GM11168 (cell line): ENCODE results near the gene ZNF438.

Experiments used
- in situ Hi-C: fragments of 300-500 bp; cut with MboI; formaldehyde crosslinking; loops from one replicate; pipeline ENCODE4 v1.12.0; 2022; ENCODE audit warnings: low sequenced_read_pairs; ENCODE audit not compliant: unreplicated experiment

ZNF438 gene

DNA sequence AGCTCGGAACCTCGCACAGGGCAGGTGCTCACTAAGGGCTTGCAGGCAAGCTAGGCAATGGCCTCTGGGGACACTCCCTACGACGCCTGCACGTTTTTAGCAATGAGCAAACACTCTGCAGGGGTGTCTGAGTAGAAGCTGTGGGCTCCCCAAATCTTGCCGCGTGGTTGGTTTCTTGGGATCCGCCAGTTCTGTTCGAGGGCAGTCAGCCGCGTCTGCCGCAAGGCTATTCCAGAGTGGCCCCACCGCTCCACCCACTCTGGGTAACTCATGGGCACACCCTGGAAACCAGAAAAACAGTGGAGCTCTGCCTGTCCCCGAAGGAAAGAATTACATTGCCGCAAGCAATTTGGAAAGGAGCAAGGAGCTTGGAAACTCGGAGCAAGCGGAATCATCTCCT is 212.8 kb downstream of the ZNF438 start:
- in situ Hi-C loops, result no loop called here

DNA sequence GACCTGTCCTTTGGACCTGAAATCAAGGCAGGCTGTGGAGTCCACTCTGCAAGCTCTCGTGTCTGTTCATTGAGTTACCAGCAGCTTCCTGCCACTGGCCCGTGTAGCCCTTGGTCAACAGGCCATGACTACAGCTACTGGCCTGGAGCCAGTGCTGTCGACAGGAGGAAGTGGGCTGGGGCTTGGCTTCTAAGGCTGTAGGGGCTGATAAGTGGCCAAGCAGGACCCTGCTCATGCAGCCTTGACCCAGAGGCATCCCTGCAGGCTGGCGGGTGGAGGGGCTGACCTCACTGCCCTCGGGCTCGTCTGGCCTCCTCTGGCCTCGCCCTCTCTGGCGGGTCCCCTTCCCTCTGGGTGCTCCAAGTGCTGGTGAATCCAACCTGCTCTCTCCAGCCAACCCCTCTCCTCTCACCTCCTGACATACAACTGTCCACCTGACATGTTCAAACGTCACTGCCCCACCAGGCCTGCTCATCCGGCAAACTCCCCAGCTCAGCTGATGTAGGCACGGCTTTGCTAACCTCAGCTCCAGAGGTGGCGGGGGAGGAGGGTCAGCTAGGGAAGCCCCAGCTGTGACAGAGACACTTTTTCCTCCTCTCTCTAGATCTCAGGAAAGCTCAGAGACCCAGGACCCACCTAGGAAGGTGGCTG is 213.5 kb downstream of the ZNF438 start:
- in situ Hi-C loops, result no loop called here

DNA sequence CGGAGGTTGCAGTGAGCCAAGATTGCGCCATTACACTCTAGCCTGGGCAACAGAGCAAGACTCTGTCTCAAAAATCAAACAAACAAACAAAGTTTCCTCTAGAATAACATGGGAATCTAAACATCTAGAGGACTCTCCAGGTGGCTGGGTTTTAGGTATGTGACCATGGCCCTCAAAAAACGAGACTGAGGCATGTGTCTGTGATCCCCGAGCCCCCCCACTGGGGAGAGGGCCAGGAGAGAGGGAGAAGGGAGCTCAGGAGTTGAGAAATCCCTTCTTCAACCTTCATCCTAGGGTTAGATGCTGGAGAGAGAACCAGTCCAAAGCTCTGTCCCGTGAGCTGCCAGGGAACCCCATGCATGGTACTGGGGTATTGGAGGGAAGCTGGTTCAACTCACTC is 214.1 kb downstream of the ZNF438 start:
- in situ Hi-C loops, result no loop called here

DNA sequence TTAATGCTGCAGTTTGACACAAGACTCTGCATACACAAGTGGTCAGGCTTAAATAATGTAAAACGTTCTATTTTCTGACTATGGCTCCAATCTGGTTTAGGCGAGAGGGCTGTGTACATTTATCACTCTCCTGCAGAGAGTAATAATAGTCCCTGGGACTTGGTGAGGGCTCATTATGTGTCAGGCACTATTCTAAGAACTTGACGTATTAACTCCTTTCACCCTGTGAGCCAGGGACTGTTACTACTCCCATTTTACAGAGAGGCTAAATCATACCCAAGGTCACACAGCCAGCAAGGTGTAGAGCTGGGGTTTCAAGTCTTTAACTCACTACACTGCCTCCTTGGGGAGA is 214.9 kb downstream of the ZNF438 start:
- in situ Hi-C loops, result no loop called here

DNA sequence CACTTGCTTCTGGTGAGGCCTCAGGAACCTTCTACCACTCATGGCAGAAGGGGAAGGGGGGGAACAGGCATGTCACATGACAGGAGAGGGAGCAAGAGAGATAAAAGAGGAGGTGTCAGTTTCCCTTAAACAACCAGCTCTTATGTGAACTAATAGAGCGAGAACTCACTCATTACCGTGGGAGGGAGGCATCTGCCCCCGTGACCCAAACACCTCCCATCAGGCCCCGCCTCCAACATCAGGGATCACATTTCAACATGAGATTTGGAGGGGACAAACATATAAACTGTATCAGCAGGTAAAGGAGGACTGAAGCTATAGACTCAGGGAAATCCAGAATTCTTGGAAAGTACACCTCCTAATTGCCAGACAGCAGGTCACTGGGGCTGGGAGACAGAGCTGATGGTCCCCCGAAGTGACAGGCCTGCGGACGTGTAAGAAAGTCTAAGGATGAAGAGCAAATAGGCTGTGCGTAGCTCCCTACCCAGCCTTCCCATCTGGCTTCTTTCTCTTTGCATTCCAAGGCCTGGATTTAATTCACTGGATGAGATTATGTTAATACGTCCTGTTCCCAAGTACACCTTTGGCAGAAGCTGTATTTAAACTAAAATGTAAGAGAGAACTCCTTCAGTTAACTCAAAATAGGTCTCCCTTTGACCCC is 215.4 kb downstream of the ZNF438 start:
- in situ Hi-C loops, result no loop called here

GRCh38 chr10:30813872-30814481 is 217.7 kb downstream of the ZNF438 start:
- in situ Hi-C loops, result no loop called here

DNA sequence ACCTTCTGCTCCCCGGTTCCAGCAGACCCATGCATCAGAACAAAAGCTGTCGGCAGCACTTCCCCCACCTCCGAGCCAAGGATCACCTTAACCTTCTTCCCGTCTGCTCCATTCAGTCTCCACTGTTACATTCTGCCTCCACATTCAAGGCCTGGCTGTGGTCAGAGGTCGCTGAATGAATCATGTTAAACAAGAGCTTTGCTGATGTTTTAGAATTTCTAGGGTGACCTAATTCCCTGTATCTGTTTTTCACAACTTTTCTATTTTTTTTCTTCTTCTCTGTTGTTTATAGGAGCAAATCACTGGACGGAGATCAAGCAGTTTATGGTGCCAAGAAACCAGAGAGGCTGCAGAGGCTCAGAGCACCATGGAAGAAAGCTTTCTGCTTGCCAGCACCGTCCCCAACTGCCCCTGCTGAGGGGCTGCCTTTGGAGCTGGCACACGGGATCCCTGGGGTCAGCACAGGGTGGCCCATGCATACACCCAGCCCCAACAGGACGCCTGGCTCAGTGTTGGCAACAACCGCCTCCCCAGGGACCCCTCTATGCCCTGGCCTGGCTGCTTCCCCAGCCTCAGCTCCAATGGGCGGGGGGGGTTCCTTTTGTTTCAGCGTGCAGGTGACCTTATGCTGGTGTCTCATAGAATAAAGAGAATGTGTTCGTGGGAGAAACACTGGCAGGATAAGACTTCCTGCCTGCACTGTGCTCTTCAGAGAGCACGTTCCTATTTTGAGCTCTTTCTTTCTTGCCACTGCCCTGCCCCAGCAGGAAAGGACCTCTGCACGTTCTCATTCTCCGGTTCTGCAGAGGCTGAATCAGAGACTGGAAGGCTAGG is 219.4 kb downstream of the ZNF438 start:
- in situ Hi-C loops, result no loop called here

GRCh38 chr10:30811276-30812017 is 220.2 kb downstream of the ZNF438 start:
- in situ Hi-C loops, result no loop called here

- in situ Hi-C loops, result no loop called here
Measured at GRCh38 chr10:30810416-30810815, 221.2 kb downstream of the ZNF438 start.

- in situ Hi-C loops, result no loop called here
Measured at GRCh38 chr10:30806850-30807249, 224.8 kb downstream of the ZNF438 start.

DNA sequence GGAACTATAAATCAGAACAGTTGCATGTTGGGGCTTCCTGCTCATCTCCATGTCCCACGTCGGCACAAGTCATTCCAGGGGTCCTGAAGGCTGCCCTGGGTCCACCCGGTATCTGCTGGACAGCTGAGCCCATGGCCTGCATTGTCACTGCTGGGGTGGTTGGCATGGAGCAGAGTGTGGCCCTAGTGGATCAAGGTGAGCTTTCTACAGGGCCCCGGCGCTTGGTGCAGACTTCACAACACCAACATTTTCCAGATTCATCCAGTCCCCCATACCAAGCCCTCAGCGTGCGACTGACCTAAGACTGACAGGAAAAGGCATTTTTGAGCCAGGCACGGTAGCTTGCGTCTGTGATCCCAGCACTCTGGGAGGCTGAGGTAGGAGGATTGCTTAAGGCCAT is 226.6 kb downstream of the ZNF438 start:
- in situ Hi-C loops, result no loop called here

DNA sequence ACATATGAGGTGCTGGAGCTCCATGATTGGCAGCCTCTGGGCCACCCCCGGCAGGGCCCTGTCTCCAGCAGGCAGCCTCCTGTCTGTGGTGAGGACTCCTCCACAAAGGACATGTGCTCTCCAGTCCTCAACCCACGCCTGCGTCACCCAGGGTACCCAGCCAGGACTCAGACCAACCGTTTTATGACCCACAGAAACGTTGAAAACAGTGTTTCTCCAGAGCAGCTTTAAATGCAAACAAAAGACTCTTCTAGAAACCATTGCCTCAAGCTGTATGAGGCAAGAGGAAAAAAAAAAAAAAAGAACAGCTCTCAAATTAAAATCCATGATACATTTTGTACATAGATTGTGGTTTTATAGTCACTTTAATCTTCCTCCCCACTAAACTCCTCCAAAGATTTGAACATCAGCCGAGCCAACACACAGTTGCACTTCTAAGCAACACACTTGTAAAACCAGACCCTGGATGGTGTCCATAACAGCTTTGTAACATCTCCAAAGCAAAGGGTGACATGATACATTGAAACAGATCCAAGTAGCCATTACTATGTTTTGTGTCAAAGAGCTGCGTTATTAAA is 227.1 kb downstream of the ZNF438 start:
- in situ Hi-C loops, result no loop called here

DNA sequence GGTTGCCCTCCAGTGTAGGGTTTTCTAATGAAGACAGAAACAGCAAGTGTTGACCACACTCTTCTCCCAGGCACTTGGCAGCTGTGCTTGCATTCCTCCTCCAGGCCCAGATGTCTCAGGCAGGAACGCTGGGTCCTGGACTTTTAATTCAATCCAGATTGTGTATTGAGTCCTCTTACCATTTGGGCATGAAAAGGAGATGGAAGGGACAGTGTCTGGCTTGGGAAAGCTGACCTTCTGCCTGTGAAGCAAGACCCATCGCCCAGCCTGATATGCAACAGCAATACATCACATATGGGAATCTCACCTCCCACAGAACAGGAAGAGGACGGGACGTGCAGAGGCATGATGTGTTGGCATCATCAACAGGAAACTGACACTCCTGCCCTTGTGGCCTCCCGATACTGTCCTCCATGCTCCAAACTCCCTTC is 227.8 kb downstream of the ZNF438 start:
- in situ Hi-C loops, result no loop called here

- in situ Hi-C loops, result no loop called here
Measured at GRCh38 chr10:30803058-30803457, 228.6 kb downstream of the ZNF438 start.

DNA sequence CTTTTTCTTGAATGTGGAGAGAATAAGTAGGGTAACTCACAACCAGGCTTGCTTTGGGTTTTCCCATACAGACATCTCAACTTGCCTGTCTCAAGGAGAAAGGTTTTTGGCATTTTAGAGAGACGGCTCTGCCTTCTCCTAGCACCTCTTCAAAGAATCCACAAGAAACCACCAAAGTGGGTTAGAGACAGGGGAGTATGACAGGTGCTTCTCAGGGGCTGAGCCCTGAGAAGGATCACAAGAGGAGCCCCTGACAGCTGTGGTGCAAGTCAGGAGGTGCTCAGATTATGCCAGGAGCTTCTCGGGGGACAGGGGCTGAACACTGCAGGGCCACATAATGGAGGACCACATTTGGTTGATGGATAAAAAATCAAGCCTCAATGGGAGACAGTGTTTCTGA is 231.3 kb downstream of the ZNF438 start:
- in situ Hi-C loops, result no loop called here

- in situ Hi-C loops, result loop anchor here (25.0 kb wide), 1 partner anchor 714 kb away; no protein-coding TSS in a partner anchor
Measured at GRCh38 chr10:30798646-30799185, 232.9 kb downstream of the ZNF438 start.

DNA sequence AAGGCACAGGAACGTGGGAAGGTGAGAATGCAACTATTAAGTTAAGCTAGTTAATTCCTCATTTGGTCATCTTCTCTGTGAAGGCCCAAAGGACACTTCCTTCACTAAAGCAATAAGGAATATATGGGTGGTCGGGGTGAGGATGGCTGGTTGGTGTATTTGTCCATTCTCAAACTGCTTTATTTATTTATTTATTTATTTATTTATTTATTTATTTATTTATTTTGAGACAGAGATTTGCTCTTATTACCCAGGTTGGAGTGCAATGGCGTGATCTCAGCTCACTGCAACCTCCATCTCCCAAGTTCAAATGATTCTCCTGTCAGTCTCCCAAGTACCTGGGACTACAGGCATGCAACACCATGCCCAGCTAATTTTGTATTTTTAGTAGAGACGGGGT is 236.6 kb downstream of the ZNF438 start:
- in situ Hi-C loops, result loop anchor here (25.0 kb wide), 1 partner anchor 717 kb away; no protein-coding TSS in a partner anchor
